Measurements from ENCODE around the gene DYNLT4. TPM values are rescaled to one million over a fixed set of nuclear protein-coding genes. Genes with fewer than 3 reads are reported as not detected.

The DYNLT4 gene
- total and polyA plus RNA-seq, 2 of the 13 experiments (the other 11 are each of a cell fraction or from before 2014, with no cell fraction given): 0.77 TPM; not detected in 1

DNA sequence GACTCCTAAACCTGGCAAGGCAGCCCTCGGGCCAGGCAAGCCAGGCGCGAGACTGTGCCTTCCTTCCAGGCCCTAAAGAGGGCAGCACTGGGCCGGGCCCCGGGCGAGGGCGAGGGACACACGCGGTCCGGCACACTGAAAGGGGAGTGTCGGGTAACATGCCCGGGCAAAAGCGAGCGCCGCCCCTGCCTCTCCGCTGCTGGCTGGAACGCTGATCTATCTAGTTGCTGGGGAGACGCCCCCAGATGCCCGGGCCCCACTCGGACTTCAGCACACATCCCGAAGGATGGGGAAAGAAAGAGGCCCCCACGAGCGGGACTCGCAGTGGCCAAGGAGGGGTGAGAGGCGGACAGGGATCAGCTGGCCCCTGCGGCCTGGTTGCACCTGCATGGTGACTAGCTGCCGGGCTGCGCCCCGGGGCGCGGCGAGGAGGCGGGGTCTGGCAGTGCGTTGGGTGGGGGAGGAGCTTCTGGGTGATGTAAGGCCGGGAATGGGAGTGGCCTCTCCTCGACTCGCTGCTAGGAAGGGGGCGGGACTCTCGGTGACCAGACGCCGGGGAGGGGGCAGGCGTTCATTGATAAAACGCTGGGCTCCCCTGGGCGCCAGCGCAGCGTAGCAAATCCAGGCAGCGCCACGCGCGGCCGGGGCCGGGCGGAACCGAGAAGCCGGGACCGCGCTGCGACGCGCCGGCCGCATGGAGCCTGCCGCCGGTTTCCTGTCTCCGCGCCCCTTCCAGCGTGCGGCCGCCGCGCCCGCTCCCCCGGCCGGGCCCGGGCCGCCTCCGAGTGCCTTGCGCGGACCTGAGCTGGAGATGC is 7.2 kb downstream of the DYNLT4 start, which contains the start of gene PLK3 (continued):
- TF ChIP-seq SSRP1 (CRISPR knock-in tag; IDR thresholded peaks at IDR 0.05) (peak; percentile 69; the same call in 1 of the 2 replicates), XBP1 (CRISPR knock-in tag; IDR thresholded peaks at IDR 0.05) (no peak), TCF12 (IDR thresholded peaks at IDR 0.05) (no peak), TCF12 (CRISPR knock-in tag; IDR thresholded peaks at IDR 0.05) (peak; percentile 11; the same call in 1 of the 2 replicates), ZNF816 (CRISPR knock-in tag; IDR thresholded peaks at IDR 0.05; ENCODE audit: borderline replicate concordance) (peak; percentile 98), ZZZ3 (CRISPR knock-in tag; IDR thresholded peaks at IDR 0.05; ENCODE audit: borderline replicate concordance) (peak; percentile 71; the same call in 1 of the 2 replicates), FOSL2 (CRISPR knock-in tag; IDR thresholded peaks at IDR 0.05) (peak; percentile 64), ATAD3A (CRISPR knock-in tag; IDR thresholded peaks at IDR 0.05) (no peak), TAF15 (IDR thresholded peaks at IDR 0.05; ENCODE audit: low read depth, low read length, poor library complexity, severe bottlenecking) (peak; percentile 88), NONO (IDR thresholded peaks at IDR 0.05) (no peak), NONO (CRISPR knock-in tag; conservative IDR thresholded peaks at IDR 0.05) (peak; percentile 95), HES4 (CRISPR knock-in tag; IDR thresholded peaks at IDR 0.05; ENCODE audit: borderline replicate concordance) (0 out of 2 replicates have a peak, but pooled peaks have one; percentile 23), MED13 (CRISPR knock-in tag; IDR thresholded peaks at IDR 0.05) (no peak; the same call in 1 of the 2 replicates), ZNF232 (CRISPR knock-in tag; IDR thresholded peaks at IDR 0.05; ENCODE audit: borderline replicate concordance) (no peak; the same call in 1 of the 2 replicates), FOXA1 (IDR thresholded peaks at IDR 0.05) (no peak), FOXA1 (CRISPR knock-in tag; IDR thresholded peaks at IDR 0.05) (peak; percentile 24; the same call in 1 of the 2 replicates)
- TF ChIP-seq, protein P1, sequence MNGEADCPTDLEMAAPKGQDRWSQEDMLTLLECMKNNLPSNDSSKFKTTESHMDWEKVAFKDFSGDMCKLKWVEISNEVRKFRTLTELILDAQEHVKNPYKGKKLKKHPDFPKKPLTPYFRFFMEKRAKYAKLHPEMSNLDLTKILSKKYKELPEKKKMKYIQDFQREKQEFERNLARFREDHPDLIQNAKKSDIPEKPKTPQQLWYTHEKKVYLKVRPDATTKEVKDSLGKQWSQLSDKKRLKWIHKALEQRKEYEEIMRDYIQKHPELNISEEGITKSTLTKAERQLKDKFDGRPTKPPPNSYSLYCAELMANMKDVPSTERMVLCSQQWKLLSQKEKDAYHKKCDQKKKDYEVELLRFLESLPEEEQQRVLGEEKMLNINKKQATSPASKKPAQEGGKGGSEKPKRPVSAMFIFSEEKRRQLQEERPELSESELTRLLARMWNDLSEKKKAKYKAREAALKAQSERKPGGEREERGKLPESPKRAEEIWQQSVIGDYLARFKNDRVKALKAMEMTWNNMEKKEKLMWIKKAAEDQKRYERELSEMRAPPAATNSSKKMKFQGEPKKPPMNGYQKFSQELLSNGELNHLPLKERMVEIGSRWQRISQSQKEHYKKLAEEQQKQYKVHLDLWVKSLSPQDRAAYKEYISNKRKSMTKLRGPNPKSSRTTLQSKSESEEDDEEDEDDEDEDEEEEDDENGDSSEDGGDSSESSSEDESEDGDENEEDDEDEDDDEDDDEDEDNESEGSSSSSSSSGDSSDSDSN (CRISPR knock-in tag; IDR thresholded peaks at IDR 0.05): peak; percentile 87
- TF ChIP-seq, protein P2, sequence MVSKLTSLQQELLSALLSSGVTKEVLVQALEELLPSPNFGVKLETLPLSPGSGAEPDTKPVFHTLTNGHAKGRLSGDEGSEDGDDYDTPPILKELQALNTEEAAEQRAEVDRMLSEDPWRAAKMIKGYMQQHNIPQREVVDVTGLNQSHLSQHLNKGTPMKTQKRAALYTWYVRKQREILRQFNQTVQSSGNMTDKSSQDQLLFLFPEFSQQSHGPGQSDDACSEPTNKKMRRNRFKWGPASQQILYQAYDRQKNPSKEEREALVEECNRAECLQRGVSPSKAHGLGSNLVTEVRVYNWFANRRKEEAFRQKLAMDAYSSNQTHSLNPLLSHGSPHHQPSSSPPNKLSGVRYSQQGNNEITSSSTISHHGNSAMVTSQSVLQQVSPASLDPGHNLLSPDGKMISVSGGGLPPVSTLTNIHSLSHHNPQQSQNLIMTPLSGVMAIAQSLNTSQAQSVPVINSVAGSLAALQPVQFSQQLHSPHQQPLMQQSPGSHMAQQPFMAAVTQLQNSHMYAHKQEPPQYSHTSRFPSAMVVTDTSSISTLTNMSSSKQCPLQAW (CRISPR knock-in tag; IDR thresholded peaks at IDR 0.05): peak; percentile 93
- TF ChIP-seq, protein P3, sequence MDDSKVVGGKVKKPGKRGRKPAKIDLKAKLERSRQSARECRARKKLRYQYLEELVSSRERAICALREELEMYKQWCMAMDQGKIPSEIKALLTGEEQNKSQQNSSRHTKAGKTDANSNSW (CRISPR knock-in tag; IDR thresholded peaks at IDR 0.05; ENCODE audit: borderline replicate concordance): no peak
- TF ChIP-seq, protein P4, sequence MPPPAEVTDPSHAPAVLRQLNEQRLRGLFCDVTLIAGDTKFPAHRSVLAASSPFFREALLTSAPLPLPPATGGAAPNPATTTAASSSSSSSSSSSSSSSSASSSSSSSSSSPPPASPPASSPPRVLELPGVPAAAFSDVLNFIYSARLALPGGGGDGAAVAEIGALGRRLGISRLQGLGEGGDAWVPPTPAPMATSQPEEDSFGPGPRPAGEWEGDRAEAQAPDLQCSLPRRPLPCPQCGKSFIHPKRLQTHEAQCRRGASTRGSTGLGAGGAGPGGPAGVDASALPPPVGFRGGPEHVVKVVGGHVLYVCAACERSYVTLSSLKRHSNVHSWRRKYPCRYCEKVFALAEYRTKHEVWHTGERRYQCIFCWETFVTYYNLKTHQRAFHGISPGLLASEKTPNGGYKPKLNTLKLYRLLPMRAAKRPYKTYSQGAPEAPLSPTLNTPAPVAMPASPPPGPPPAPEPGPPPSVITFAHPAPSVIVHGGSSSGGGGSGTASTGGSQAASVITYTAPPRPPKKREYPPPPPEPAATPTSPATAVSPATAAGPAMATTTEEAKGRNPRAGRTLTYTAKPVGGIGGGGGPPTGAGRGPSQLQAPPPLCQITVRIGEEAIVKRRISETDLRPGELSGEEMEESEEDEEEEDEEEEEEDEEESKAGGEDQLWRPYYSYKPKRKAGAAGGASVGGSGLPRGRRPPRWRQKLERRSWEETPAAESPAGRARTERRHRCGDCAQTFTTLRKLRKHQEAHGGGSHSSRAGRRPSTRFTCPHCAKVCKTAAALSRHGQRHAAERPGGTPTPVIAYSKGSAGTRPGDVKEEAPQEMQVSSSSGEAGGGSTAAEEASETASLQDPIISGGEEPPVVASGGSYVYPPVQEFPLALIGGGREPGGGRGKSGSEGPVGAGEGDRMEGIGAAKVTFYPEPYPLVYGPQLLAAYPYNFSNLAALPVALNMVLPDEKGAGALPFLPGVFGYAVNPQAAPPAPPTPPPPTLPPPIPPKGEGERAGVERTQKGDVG (CRISPR knock-in tag; IDR thresholded peaks at IDR 0.05; ENCODE audit: borderline replicate concordance): peak; percentile 90; the same call in 1 of the 2 replicates
